Measurements from ENCODE around the gene NTRK3.

The NTRK3 gene

GRCh38 chr15:88181613-88182012, 74.9 kb downstream of the NTRK3 start:
- TF ChIP-seq, protein P1, sequence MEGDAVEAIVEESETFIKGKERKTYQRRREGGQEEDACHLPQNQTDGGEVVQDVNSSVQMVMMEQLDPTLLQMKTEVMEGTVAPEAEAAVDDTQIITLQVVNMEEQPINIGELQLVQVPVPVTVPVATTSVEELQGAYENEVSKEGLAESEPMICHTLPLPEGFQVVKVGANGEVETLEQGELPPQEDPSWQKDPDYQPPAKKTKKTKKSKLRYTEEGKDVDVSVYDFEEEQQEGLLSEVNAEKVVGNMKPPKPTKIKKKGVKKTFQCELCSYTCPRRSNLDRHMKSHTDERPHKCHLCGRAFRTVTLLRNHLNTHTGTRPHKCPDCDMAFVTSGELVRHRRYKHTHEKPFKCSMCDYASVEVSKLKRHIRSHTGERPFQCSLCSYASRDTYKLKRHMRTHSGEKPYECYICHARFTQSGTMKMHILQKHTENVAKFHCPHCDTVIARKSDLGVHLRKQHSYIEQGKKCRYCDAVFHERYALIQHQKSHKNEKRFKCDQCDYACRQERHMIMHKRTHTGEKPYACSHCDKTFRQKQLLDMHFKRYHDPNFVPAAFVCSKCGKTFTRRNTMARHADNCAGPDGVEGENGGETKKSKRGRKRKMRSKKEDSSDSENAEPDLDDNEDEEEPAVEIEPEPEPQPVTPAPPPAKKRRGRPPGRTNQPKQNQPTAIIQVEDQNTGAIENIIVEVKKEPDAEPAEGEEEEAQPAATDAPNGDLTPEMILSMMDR (conservative IDR thresholded peaks at IDR 0.05) = no peak
- no peak overlapping the region for H3K27ac ChIP-seq

GRCh38 chr15:88179562-88179961, 77.0 kb downstream of the NTRK3 start:
- H3K27ac ChIP-seq = no peak overlapping the region
- TF ChIP-seq, protein P1 (conservative IDR thresholded peaks at IDR 0.05) = no peak

DNA sequence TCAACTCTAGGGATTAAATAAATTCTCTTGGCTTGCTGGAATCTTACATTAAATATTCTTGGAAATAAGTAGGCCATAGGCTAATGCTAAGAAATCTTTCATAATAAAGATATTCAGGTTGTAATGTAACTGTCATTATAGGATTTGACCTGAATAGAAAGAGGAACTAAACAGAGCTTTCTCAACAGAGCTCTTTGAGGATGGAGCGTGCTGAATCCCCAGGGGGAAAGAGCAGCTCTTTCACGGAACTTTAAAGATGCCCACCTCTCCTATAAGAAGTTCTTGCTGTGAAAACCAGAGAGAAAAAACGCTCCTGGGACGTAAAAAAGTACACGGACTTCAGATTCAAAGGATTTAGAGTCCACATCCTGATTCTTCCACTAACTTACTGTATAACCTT, 77.9 kb downstream of the NTRK3 start:
- TF ChIP-seq, protein P1 (conservative IDR thresholded peaks at IDR 0.05) = no peak
- H3K27ac ChIP-seq = no peak overlapping the region

GRCh38 chr15:88177451-88177850, 79.1 kb downstream of the NTRK3 start:
- TF ChIP-seq, protein P1 (conservative IDR thresholded peaks at IDR 0.05) = no peak
- H3K27ac ChIP-seq = no peak overlapping the region

GRCh38 chr15:88174571-88174970, 82.0 kb downstream of the NTRK3 start:
- TF ChIP-seq, protein P1 (conservative IDR thresholded peaks at IDR 0.05) = no peak
- no peak overlapping the region for H3K27ac ChIP-seq

- H3K27ac ChIP-seq = no peak overlapping the region
- TF ChIP-seq, protein P1 (conservative IDR thresholded peaks at IDR 0.05) = no peak
Observed at GRCh38 chr15:88166082-88166993, 90.2 kb downstream of the NTRK3 start.

DNA sequence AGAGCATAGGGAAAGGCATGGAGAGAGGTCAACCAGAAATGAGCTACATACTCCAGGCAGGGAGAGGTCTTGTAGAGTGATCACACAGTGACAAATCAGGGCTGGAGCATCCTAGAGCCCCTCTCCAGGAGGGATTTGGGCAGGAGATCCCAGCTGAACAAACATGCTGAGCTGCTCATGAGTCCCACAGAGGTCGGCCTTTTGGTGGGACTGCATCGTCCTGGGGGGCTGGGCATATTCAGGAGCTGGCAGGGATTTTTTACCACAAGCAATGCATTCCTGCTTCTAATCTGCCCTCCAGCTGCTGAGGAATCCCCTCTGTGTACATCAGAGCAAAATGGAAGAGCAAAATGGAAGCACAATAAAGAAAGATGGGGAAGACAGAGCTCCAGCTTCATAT, 94.9 kb downstream of the NTRK3 start:
- H3K27ac ChIP-seq = no peak overlapping the region
- TF ChIP-seq, protein P1 (conservative IDR thresholded peaks at IDR 0.05) = no peak

All from VCaP (cell line).